DOHH2 (cell line): Measurements from ENCODE around the gene UTP15.

Experiments
- H3F3A ChIP-seq: fragments of 200-600 bp; sonication (generic), shearing (Covaris generic); 2 replicates; pipeline ENCODE4 v1.6.0; 2016; ENCODE audit warnings: antibody characterized with exemption, mild to moderate bottlenecking; ENCODE audit not compliant: control insufficient read depth, insufficient read depth
- H3K27ac ChIP-seq: fragments of 200-600 bp; sonication (generic); 2 replicates; pipeline ENCODE4 v1.5.1; 2014; ENCODE audit warnings: low read depth, mild to moderate bottlenecking, low read length, moderate library complexity
- H3K27me3 ChIP-seq: fragments of 200-600 bp; sonication (generic); 2 replicates; pipeline ENCODE4 v1.6.1; 2014; ENCODE audit warnings: mild to moderate bottlenecking, low read length, mixed read lengths; ENCODE audit not compliant: control insufficient read depth
- H3K36me3 ChIP-seq: fragments of 200-600 bp; sonication (generic); 2 replicates; pipeline ENCODE4 v1.6.1; 2014; ENCODE audit warnings: mild to moderate bottlenecking, low read length, moderate library complexity, mixed read lengths; ENCODE audit not compliant: control insufficient read depth
- H3K4me1 ChIP-seq: fragments of 200-600 bp; sonication (generic); 2 replicates; pipeline ENCODE4 v1.6.1; 2014; ENCODE audit warnings: mild to moderate bottlenecking, low read length, mixed read lengths; ENCODE audit not compliant: control insufficient read depth
- H3K4me2 ChIP-seq: fragments of 200-600 bp; sonication (generic); 2 replicates; pipeline ENCODE4 v1.6.0; 2014; ENCODE audit warnings: mild to moderate bottlenecking, low read length, moderate library complexity
- H3K4me3 ChIP-seq: fragments of 200-600 bp; sonication (generic); 2 replicates; pipeline ENCODE4 v1.5.1; 2014; ENCODE audit warnings: mild to moderate bottlenecking, low read length, mixed read lengths
- H3K79me2 ChIP-seq: fragments of 200-600 bp; sonication (generic); 2 replicates; pipeline ENCODE4 v1.6.1; 2014; ENCODE audit warnings: mild to moderate bottlenecking, low read length, mixed read lengths; ENCODE audit not compliant: control insufficient read depth
- H3K9me2 ChIP-seq: fragments of 200-600 bp; sonication (generic); replicated peaks from 2 replicates; pipeline ENCODE4 v1.6.1; 2014; ENCODE audit warnings: mild to moderate bottlenecking, low read length, mixed read lengths; ENCODE audit not compliant: control insufficient read depth
- H3K9me3 ChIP-seq: fragments of 200-600 bp; sonication (generic); 2 replicates; pipeline ENCODE4 v1.6.1; 2014; ENCODE audit warnings: antibody characterized with exemption, low read length, mixed read lengths; ENCODE audit not compliant: control insufficient read depth, insufficient read depth
- H4K20me1 ChIP-seq: fragments of 200-600 bp; sonication (generic); 2 replicates; pipeline ENCODE4 v1.6.0; 2014; ENCODE audit warnings: low read depth, mild to moderate bottlenecking, antibody characterized with exemption, low read length, moderate library complexity; ENCODE audit not compliant: control insufficient read depth, insufficient read depth
- EZH2phosphoT487 ChIP-seq: fragments of 200-600 bp; sonication (generic); IDR thresholded peaks from 2 replicates; pipeline ENCODE4 v1.6.1; 2017; ENCODE audit warnings: borderline replicate concordance, mild to moderate bottlenecking, antibody characterized with exemption, low read length, moderate library complexity, mixed read lengths
- TF ChIP-seq, protein P1 (sequence below): fragments of 200-600 bp; sonication (generic); IDR thresholded peaks from one replicate; pipeline ENCODE4 v1.5.1; 2014; ENCODE audit warnings: antibody characterized with exemption, mild to moderate bottlenecking, low read depth, low read length; ENCODE audit not compliant: poor library complexity, severe bottlenecking

The UTP15 gene

GRCh38 chr5:73565969-73566547, 515 bp downstream of the UTP15 start:
- no peaks in the 10 kb centered on the region for H3K9me3 ChIP-seq
- H3K27ac ChIP-seq = peak overlapping the region; percentile 58

GRCh38 chr5:73582285-73583145, 17.0 kb downstream of the UTP15 start:
- Histone ChIP-seq H3K27me3 (no peaks in the 10 kb centered on the region), H4K20me1 (no peaks in the 10 kb centered on the region), H3K9me3 (no peaks in the 10 kb centered on the region), H3K9me2 (no peaks in the 10 kb centered on the region), H3K36me3 (peaks cover 43% of the 10 kb centered on the region), H3K4me2 (no peak overlapping the region), H3K4me3 (no peak overlapping the region), H3F3A (no peaks in the 10 kb centered on the region), H3K27ac (no peak overlapping the region), H3K79me2 (0 out of 2 replicates have a peak, but pooled peaks cover 3% of the 10 kb centered on the region), H3K4me1 (no peaks in the 10 kb centered on the region)
- no peak for TF ChIP-seq EZH2phosphoT487
- TF ChIP-seq, protein P1, sequence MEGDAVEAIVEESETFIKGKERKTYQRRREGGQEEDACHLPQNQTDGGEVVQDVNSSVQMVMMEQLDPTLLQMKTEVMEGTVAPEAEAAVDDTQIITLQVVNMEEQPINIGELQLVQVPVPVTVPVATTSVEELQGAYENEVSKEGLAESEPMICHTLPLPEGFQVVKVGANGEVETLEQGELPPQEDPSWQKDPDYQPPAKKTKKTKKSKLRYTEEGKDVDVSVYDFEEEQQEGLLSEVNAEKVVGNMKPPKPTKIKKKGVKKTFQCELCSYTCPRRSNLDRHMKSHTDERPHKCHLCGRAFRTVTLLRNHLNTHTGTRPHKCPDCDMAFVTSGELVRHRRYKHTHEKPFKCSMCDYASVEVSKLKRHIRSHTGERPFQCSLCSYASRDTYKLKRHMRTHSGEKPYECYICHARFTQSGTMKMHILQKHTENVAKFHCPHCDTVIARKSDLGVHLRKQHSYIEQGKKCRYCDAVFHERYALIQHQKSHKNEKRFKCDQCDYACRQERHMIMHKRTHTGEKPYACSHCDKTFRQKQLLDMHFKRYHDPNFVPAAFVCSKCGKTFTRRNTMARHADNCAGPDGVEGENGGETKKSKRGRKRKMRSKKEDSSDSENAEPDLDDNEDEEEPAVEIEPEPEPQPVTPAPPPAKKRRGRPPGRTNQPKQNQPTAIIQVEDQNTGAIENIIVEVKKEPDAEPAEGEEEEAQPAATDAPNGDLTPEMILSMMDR = no peak

More at GRCh38 chr5:73565969-73566547, 515 bp downstream of the UTP15 start:
- H3K4me3 ChIP-seq = peak overlapping the region; percentile 84
- TF ChIP-seq, protein P1 = no peak
- TF ChIP-seq EZH2phosphoT487 = no peak
- H3K9me2 ChIP-seq = no peaks in the 10 kb centered on the region
- H3K4me1 ChIP-seq = peaks cover 24% of the 10 kb centered on the region
- H3F3A ChIP-seq = no peaks in the 10 kb centered on the region
- H4K20me1 ChIP-seq = no peaks in the 10 kb centered on the region
- peak overlapping the region; percentile 77 for H3K4me2 ChIP-seq
- H3K27me3 ChIP-seq = no peaks in the 10 kb centered on the region
- H3K36me3 ChIP-seq = peaks cover 35% of the 10 kb centered on the region
- peaks cover 70% of the 10 kb centered on the region for H3K79me2 ChIP-seq

- no peaks in the 10 kb centered on the region for H3K36me3 ChIP-seq
Measured at GRCh38 chr5:73587923-73588322, 22.4 kb downstream of the UTP15 start.

More at GRCh38 chr5:73587923-73588322, 22.4 kb downstream of the UTP15 start:
- Histone ChIP-seq H3K79me2 (no peaks in the 10 kb centered on the region), H3K9me2 (no peaks in the 10 kb centered on the region), H3K4me3 (no peak overlapping the region), H4K20me1 (no peaks in the 10 kb centered on the region), H3K27me3 (no peaks in the 10 kb centered on the region), H3K4me2 (no peak overlapping the region), H3K9me3 (no peaks in the 10 kb centered on the region), H3F3A (no peaks in the 10 kb centered on the region), H3K27ac (no peak overlapping the region), H3K4me1 (no peaks in the 10 kb centered on the region)
- TF ChIP-seq EZH2phosphoT487 = no peak
- TF ChIP-seq, protein P1 = no peak
